PFSK-1 (cell line): Measurements from ENCODE around the gene RPS6KA3.

Source experiments
- FOXP2 ChIP-seq: optimal IDR thresholded peaks from 2 replicates; pipeline ENCODE3; 2011; ENCODE audit warnings: borderline replicate concordance, control low read depth, inconsistent platforms; ENCODE audit not compliant: insufficient read depth; ENCODE audit errors: extremely low read length, extremely low read depth
- POLR2AphosphoS5 ChIP-seq: IDR thresholded peaks from 2 replicates; pipeline ENCODE4 v1.6.1; 2012; ENCODE audit warnings: low read depth, mild to moderate bottlenecking, control low read depth, low read length, moderate library complexity
- REST ChIP-seq, 2 experiments: IDR thresholded peaks; 2 replicates each; pipeline versions ENCODE4 v1.6.1 to v1.8.0; 2011 to 2012; ENCODE audit warnings: low read depth in 2 of 2, low read length in 2 of 2, control low read depth in 1 of 2, inconsistent platforms in 1 of 2, mild to moderate bottlenecking in 1 of 2, moderate library complexity in 1 of 2; ENCODE audit not compliant: insufficient read depth in 1 of 2
- SIN3A ChIP-seq: IDR thresholded peaks from 2 replicates; pipeline ENCODE4 v1.6.1; 2012; ENCODE audit warnings: mild to moderate bottlenecking, low read length, moderate library complexity, borderline replicate concordance; ENCODE audit not compliant: insufficient read depth
- TAF1 ChIP-seq: IDR thresholded peaks from 2 replicates; pipeline ENCODE4 v1.6.1; 2012; ENCODE audit warnings: low read length, control low read depth, borderline replicate concordance; ENCODE audit not compliant: insufficient read depth

Gene RPS6KA3

GRCh38 chrX:20285511-20285910 is 18.8 kb upstream of the RPS6KA3 start:
- TF ChIP-seq SIN3A (no peak), POLR2AphosphoS5 (no peak), FOXP2 (no peak), REST (IDR thresholded peaks at IDR 0.05; ENCODE audit: insufficient read depth in 1 of 2, low read depth in 2 of 2, low read length in 2 of 2) (no peak), TAF1 (no peak)

DNA sequence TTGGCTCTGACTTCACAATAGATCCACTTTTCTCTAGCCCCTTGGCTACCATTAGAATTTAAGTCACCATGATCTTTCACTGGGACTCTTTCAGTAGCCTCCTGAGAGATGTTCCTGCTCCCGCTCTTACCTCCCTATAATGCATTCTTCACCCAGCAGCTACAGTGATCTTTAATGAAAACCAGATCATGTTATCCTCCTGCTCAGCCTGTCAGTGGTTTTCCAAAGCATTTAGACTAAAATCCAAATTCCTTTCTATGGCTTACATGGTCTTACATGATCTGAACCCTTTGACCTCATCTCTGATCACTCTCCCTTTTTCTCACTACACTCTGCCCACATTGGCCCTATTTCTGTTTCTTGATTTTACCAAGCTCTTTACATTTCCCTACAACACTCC is 18.3 kb upstream of the RPS6KA3 start:
- no peak for TF ChIP-seq POLR2AphosphoS5
- TF ChIP-seq FOXP2 = no peak
- no peak for TF ChIP-seq SIN3A
- no peak for TF ChIP-seq REST (IDR thresholded peaks at IDR 0.05; ENCODE audit: insufficient read depth in 1 of 2, low read depth in 2 of 2, low read length in 2 of 2)
- no peak for TF ChIP-seq TAF1

DNA sequence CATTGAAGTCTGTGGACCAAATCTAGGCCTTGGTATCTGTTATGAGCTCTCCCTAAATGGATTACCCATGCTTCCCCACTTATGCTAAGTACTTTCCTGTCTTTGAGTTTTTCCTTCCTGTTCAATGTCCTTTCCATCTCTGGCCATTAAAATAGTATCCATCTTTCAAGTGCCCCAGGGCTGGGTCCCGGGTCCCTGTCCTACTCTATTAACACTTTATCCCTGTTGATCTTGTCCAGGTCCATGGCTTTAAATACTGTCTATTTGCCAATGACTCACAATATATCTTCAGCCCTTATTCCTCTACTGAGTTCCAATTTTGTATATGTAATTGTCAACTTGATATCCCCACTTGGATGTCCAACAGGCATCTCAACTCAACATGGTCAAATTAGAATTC is 17.7 kb upstream of the RPS6KA3 start:
- no peak for TF ChIP-seq POLR2AphosphoS5
- no peak for TF ChIP-seq TAF1
- no peak for TF ChIP-seq REST (IDR thresholded peaks at IDR 0.05; ENCODE audit: insufficient read depth in 1 of 2, low read depth in 2 of 2, low read length in 2 of 2)
- no peak for TF ChIP-seq FOXP2
- no peak for TF ChIP-seq SIN3A

GRCh38 chrX:20280938-20281337 is 14.2 kb upstream of the RPS6KA3 start:
- TF ChIP-seq REST (IDR thresholded peaks at IDR 0.05; ENCODE audit: insufficient read depth in 1 of 2, low read depth in 2 of 2, low read length in 2 of 2) (no peak), FOXP2 (no peak), POLR2AphosphoS5 (no peak), TAF1 (no peak), SIN3A (no peak)

DNA sequence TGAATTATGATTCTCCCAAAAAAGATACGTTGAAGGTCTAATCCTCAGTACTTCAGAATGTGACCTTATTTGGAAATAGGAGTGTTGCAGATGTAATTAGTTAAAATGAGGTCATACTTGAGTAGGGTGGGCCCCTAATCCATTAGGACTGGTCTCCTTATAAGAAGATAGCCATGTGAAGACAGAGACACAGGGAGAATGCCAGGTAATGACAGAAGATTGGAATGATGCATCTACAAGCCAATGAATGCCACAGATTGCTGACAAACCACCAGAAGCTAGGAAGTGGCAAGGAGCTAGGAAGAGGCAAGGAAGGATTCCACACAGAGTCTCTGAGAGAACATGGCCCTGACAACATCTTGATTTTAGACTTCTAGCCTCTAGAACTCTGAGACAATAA is 7.4 kb upstream of the RPS6KA3 start:
- TF ChIP-seq SIN3A = no peak
- no peak for TF ChIP-seq TAF1
- no peak for TF ChIP-seq POLR2AphosphoS5
- TF ChIP-seq FOXP2 = no peak
- no peak for TF ChIP-seq REST (IDR thresholded peaks at IDR 0.05; ENCODE audit: insufficient read depth in 1 of 2, low read depth in 2 of 2, low read length in 2 of 2)
